HG03571 (cell line): Measurements from ENCODE around the gene FBXL14.

ENCODE experiments used
- ATAC-seq: cut with Tn5 transposase; IDR thresholded peaks from one replicate; pipeline ENCODE4 v1.9.1; 2021; ENCODE audit not compliant: unreplicated experiment

The FBXL14 gene

GRCh38 chr12:1593174-1594005 is 991 bp downstream of the FBXL14 start:
- peak; percentile 15 for ATAC-seq

GRCh38 chr12:1592444-1593173 is 1.8 kb downstream of the FBXL14 start:
- ATAC-seq: no peak

GRCh38 chr12:1591543-1591942 is 2.8 kb downstream of the FBXL14 start:
- ATAC-seq: no peak

GRCh38 chr12:1591034-1591433 is 3.3 kb downstream of the FBXL14 start:
- no peak for ATAC-seq

DNA sequence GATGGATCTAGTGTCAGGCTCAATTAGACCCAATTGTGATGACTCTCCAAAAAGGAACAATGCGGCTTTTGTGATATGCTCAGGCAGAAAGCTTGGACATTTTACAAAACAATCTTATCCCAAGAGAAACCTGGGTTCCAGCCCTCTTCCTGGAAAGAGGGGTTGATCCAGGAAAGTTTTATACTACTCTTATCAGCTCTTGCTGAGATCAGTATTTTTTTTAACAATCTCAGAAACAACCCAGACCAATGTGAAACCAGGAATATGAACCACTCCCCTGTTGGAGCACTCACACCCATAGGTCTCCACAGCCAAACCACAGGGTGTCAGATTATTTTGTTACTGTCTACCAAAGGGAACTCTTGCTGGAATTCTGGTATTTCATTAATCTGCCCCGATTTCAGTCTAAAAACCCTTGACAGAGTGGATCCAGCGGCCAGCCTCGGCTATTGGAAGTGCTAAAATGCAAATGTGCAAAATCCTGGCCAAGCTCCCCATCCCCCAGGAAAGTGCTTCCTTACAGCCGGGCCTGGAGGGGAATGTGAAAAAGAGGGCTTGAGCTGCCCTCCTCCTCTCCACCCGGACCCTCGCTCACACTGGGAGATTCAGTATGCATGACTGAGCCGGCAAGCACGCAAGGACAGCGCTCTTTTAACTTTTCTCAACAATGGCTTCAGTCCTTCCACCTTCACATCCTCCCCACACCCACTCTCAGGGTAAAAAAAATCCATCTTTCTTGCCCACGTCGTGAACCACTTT is 4.0 kb downstream of the FBXL14 start:
- ATAC-seq: no peak

DNA sequence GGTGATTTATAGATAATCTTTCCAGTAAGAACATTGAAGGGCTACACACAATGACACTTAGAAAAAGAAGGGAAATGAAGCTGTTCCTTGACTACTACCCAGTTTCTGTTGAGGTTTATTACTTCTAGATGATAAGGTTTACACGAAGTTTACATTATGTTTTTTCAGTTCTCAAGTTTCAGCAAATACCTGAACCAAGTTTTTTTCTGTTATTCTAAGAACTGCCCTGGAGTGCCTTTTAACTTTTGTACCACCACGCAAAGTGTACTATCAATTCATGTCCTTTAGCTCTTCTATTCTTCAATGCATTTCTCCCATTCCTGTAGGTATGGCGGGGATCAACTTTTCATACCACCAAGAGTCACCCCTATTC is 5.8 kb downstream of the FBXL14 start:
- no peak for ATAC-seq

DNA sequence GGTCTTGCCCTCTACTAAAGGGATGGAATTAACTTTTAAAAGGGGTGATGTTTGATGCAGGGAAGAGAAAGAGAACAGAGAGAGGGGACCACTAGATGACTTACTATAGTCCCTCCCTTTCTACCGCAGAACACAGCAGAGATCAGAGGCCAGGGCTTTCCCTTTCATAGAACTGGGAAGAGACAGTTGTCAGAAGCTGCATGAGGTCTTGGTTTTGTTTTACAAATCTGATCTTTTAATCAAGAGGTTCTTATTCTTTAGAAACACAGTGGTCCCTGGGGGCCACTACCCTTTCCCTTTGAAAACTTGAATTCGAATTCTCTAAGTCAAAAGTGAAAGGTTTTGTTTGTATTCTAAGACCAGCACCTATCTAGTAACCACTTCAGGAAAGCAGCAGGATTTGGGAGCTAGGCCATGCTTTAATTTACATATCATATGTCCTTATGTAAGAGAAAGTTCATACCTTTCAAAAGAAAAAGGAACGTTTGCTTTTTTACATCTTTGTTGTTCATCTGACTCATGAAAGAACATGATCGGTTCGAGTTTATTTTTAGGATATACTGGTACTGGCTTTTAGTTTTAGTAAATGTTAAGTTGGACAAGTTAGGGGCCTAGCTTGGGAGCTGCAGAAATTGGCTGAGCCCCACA is 6.3 kb downstream of the FBXL14 start:
- ATAC-seq: no peak

DNA sequence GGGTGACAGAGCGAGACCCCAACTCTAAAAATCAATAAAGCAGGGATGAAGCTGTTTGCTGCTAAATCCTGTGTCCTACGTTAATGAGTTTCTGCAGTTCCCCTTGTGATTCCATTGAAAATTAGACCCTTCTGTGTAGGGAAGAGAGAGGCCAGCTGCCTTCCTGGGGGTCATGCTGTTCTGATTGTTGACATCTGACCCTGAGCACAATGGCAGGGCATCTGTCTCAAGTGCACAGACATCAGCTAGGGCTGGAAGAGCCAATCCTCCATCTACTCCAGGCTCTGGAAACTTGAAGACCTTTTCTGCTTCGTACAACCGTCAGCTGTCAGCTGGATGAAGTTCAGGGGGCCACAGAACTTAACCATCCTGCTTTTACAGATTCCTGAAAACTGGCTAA is 10.1 kb downstream of the FBXL14 start:
- ATAC-seq: no peak

GRCh38 chr12:1583421-1584078 is 10.8 kb downstream of the FBXL14 start:
- ATAC-seq: no peak

- ATAC-seq: no peak
These were observed 11.7 kb downstream of the FBXL14 start for GRCh38 chr12:1582709-1583050.

DNA sequence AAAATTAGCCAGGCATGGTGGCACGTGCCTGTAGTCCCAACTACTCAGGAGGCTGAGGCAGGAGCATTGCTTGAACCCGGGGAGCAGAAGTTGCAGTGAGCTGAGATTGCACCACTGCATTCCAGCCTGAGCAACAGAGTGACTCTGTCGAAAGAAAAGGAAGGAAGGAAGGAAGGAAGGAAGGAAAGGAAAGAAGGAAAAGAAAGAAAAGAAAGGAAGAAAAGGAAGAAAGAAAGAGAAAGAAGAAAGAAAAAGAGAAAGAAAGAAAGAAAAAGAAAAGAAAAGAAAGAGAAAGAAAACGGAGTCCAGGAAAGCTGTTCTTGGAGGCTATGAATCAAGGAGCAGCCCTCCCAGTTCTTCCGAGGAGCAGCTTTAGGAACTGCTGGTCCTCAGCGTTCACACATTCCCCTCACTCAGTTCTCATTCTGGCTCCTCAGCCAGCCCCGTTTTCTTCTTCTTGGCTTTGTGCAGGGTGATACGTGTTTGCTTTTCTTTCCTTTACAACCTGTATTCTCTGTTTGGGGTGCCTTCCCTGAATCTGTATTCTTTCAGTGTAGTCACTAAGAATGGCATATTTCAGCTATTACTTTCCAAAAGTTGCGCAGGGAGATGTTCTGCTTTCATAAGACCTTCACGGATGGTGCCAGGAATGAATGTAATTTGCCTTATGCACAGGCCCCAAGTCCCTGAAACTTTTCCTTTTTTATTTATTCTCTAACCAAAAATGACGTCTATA is 12.2 kb downstream of the FBXL14 start:
- no peak for ATAC-seq

- ATAC-seq: no peak
These were observed 13.9 kb downstream of the FBXL14 start for GRCh38 chr12:1580526-1580925.

- ATAC-seq: no peak
These were observed 14.5 kb downstream of the FBXL14 start for GRCh38 chr12:1579651-1580435.

- no peak for ATAC-seq
These were observed 17.8 kb downstream of the FBXL14 start for GRCh38 chr12:1576410-1577241.

- ATAC-seq: no peak
These were observed 18.7 kb downstream of the FBXL14 start for GRCh38 chr12:1575408-1576401.

- no peak for ATAC-seq
These were observed 19.5 kb downstream of the FBXL14 start for GRCh38 chr12:1574865-1575259.
